Subcutaneous adipose tissue (tissue), 4 donors: ENCODE data around the gene NCKAP1. TPM values are rescaled to one million over a fixed set of nuclear protein-coding genes. Genes with fewer than 3 reads are reported as not detected.

Experiments
- CTCF ChIP-seq: fragments of 450-650 bp; IDR thresholded peaks from one replicate; pipeline ENCODE4 v1.5.1; 2016; ENCODE audit warnings: low read depth, mild to moderate bottlenecking, control low read depth, antibody characterized with exemption, moderate library complexity
- total RNA-seq, 4 donors: library from RNA; depleted of rRNA; stranded (reverse); fragments of >200 nt; gene quantifications; one replicate each; pipeline ENCODE4 v1.1.0, GENCODE V29; 2016

NCKAP1 gene
- total RNA-seq, 4 donors from 2014 or later: 123 to 308 (median 157) TPM

GRCh38 chr2:182907081-182907830, 131.0 kb downstream of the NCKAP1 start:
- no peak for TF ChIP-seq CTCF

- no peak for TF ChIP-seq CTCF
Measured at GRCh38 chr2:182906454-182906853, 131.8 kb downstream of the NCKAP1 start.

GRCh38 chr2:182904844-182905243, 133.4 kb downstream of the NCKAP1 start:
- no peak for TF ChIP-seq CTCF

GRCh38 chr2:182903566-182903965, 134.7 kb downstream of the NCKAP1 start:
- no peak for TF ChIP-seq CTCF

- TF ChIP-seq CTCF: no peak
Measured at GRCh38 chr2:182901748-182902147, 136.5 kb downstream of the NCKAP1 start.

GRCh38 chr2:182898718-182899117, 139.5 kb downstream of the NCKAP1 start:
- TF ChIP-seq CTCF: no peak

- TF ChIP-seq CTCF: no peak
Measured at GRCh38 chr2:182897137-182897536, 141.1 kb downstream of the NCKAP1 start.
